ENCODE data around the gene STRIP2. TPM values are rescaled to one million over a fixed set of nuclear protein-coding genes. Genes with fewer than 3 reads are reported as not detected.

Gene STRIP2
- total and polyA plus RNA-seq, 5 donors from 2014 or later = 0.13 to 1.7 (median 0.67) TPM; not detected in 1

- H3K4me3 Mint-ChIP-seq = no peak overlapping the region
- ATAC-seq (ENCODE audit: low read depth in 2 of 2) (no peak), DNase-seq (no peak)
- Histone ChIP-seq H3K9me3 (ENCODE audit: control insufficient read depth in 2 of 2, low read length in 2 of 2) (no peaks in the 10 kb centered on the region), H3K4me1 (ENCODE audit: control insufficient read depth, insufficient read depth, low read length, poor library complexity, severe bottlenecking) (no peaks in the 10 kb centered on the region), H3K27ac (ENCODE audit: insufficient read depth, low read length, poor library complexity, severe bottlenecking) (no peak overlapping the region), H3K27me3 (ENCODE audit: control insufficient read depth, insufficient read depth, low read length) (no peaks in the 10 kb centered on the region), H3K4me3 (ENCODE audit: low read depth, low read length) (no peak overlapping the region), H3K36me3 (ENCODE audit: control insufficient read depth, insufficient read depth, low read length) (no peaks in the 10 kb centered on the region)
- H3K27ac Mint-ChIP-seq = no peak overlapping the region
- no peaks in the 10 kb centered on the region for H3K36me3 Mint-ChIP-seq
- peaks cover 0 to 6% (median 2%) of the 10 kb centered on the region in 4 donors for H3K4me1 Mint-ChIP-seq
- H3K9me3 Mint-ChIP-seq = peaks cover 0 to 3% (median 0%) of the 10 kb centered on the region in 7 donors
- H3K27me3 Mint-ChIP-seq = peaks cover 8% of the 10 kb centered on the region
Measured at GRCh38 chr7:129536323-129536722, 102.1 kb downstream of the STRIP2 start.

Other genes starting within 250 kb of the STRIP2 start
- 0.12 TPM for gene SMO, start 245.8 kb upstream of the STRIP2 start, total RNA-seq
- gene SMO, start 245.8 kb upstream of the STRIP2 start, polyA plus RNA-seq = not detected
- 18.5 TPM for gene AHCYL2, start 209.4 kb upstream of the STRIP2 start, total RNA-seq
- gene AHCYL2, start 209.4 kb upstream of the STRIP2 start, polyA plus RNA-seq = 1 to 10 TPM; 6.2 to 10.0 (median 7.3) TPM
- gene SMKR1, start 68.1 kb downstream of the STRIP2 start, total RNA-seq = not detected
- gene SMKR1, start 68.1 kb downstream of the STRIP2 start, polyA plus RNA-seq = 1 to 10 TPM in 2 of 4 donors, under 1 TPM in 1, not detected in 1; 0.26 to 3.6 (median 1.3) TPM
- 42.5 TPM for gene NRF1, start 177.3 kb downstream of the STRIP2 start, total RNA-seq
- gene NRF1, start 177.3 kb downstream of the STRIP2 start, polyA plus RNA-seq = 10 to 100 TPM; 19.6 to 26.9 (median 25.0) TPM

All from CD4-positive, CD25-positive, alpha-beta regulatory T cell (primary cell).